ENCODE data around the gene MARK4.
"Not testable (repeated sequence)": the region's sequence is repeated elsewhere in the genome, so short reads cannot be mapped to it uniquely, and the experiment has no call there.

MARK4 gene

GRCh38 chr19:45244133-45244794 is 6.8 kb upstream of the MARK4 start:
- no peak for DNase-seq

GRCh38 chr19:45245334-45245787 is 5.7 kb upstream of the MARK4 start, which contains the start of gene EXOC3L2:
EXOC3L2 (minus strand) TSS chr19:45245407; CDS start chr19:45239045, 6,362 bp downstream.
- no peak for DNase-seq

- no peak for DNase-seq
Observed at GRCh38 chr19:45245826-45246225, 5.2 kb upstream of the MARK4 start.

- no peak for DNase-seq
Observed at GRCh38 chr19:45247136-45247535, 3.9 kb upstream of the MARK4 start.

GRCh38 chr19:45249261-45250033 is 1.6 kb upstream of the MARK4 start:
- DNase-seq = no peak

- DNase-seq = no peak
Observed at GRCh38 chr19:45250216-45250831, 747 bp upstream of the MARK4 start.

- no peak for DNase-seq
Observed at GRCh38 chr19:45251452-45252354, 632 bp downstream of the MARK4 start.

GRCh38 chr19:45253396-45254027 is 2.4 kb downstream of the MARK4 start:
- no peak for DNase-seq

- DNase-seq = no peak
Observed at GRCh38 chr19:45254044-45254531, 3.0 kb downstream of the MARK4 start.

GRCh38 chr19:45255611-45256157 is 4.6 kb downstream of the MARK4 start:
- no peak for DNase-seq

GRCh38 chr19:45256836-45257235 is 5.8 kb downstream of the MARK4 start:
- no peak for DNase-seq

- no peak for DNase-seq
Observed at GRCh38 chr19:45258862-45259261, 7.8 kb downstream of the MARK4 start.

GRCh38 chr19:45262570-45262969 is 11.5 kb downstream of the MARK4 start:
- no peak for DNase-seq

- no peak for DNase-seq
Observed at GRCh38 chr19:45263013-45263412, 11.9 kb downstream of the MARK4 start.

GRCh38 chr19:45264781-45265317 is 13.8 kb downstream of the MARK4 start:
- DNase-seq = no peak

GRCh38 chr19:45265375-45265774 is 14.3 kb downstream of the MARK4 start:
- no peak for DNase-seq

GRCh38 chr19:45267296-45267695 is 16.2 kb downstream of the MARK4 start:
- no peak for DNase-seq

- not testable (repeated sequence) for DNase-seq
Observed at GRCh38 chr19:45269939-45270338, 18.9 kb downstream of the MARK4 start.

GRCh38 chr19:45271098-45271734 is 20.1 kb downstream of the MARK4 start:
- DNase-seq = no peak

GRCh38 chr19:45271735-45272108 is 20.7 kb downstream of the MARK4 start:
- DNase-seq = no peak

- no peak for DNase-seq
Observed at GRCh38 chr19:45273521-45273855, 22.4 kb downstream of the MARK4 start.
